Endothelial cell of umbilical vein (primary cell): ENCODE measurements around the gene TIMM10. TPM values are rescaled to one million over a fixed set of nuclear protein-coding genes. Genes with fewer than 3 reads are reported as not detected.

Source experiments
- BruUV-seq: library from RNA; stranded (reverse); fragments of 400-500 nt; replicated peaks from 2 replicates; lab custom pipeline; 2021; lab: Mats Ljungman, UMichigan
- CTCF ChIA-PET: fragments of 300-600, 350-600 bp; sonication (Branson Sonifier 250); formaldehyde crosslinking; loops from one replicate; lab custom pipeline; 2021; ENCODE audit warnings: antibody characterized with exemption, inconsistent platforms; lab: Charles Lee
- POLR2A ChIA-PET: fragments of 300-600, 350-600 bp; sonication (Branson Sonifier 250); formaldehyde crosslinking; loops from one replicate; lab custom pipeline; 2021; ENCODE audit warnings: antibody characterized with exemption, inconsistent platforms; lab: Charles Lee
- DNase-seq: peaks from one replicate; pipeline ENCODE4 v3.0.0-alpha.2; 2011; ENCODE audit warnings: low read depth, low spot score
- FAIRE-seq: peaks from 2 replicates; lab custom pipeline; 2011; peaks lifted over from hg19 to GRCh38; lab: Jason Lieb, UNC
- H2AFZ ChIP-seq: 2 replicates; pipeline ENCODE4 v1.6.0; 2012; ENCODE audit warnings: low read depth, low read length, control low read depth, inconsistent platforms
- H3K27ac ChIP-seq: 2 replicates; pipeline ENCODE4 v1.5.1; 2011; ENCODE audit warnings: low read depth, mild to moderate bottlenecking, control low read depth, low read length, moderate library complexity; ENCODE audit not compliant: insufficient read depth
- H3K27me3 ChIP-seq, 2 experiments: 2 replicates each; pipeline versions ENCODE4 v1.6.0 to v1.6.1; 2011; ENCODE audit warnings: low read length in 2 of 2, mixed read lengths in 1 of 2; ENCODE audit not compliant: control insufficient read depth in 2 of 2, insufficient read depth in 2 of 2
- H3K36me3 ChIP-seq, 2 experiments: 2 replicates in 1 of 2; 3 replicates in 1 of 2; pipeline ENCODE4 v1.5.1; 2011; ENCODE audit warnings: low read length in 2 of 2, mild to moderate bottlenecking in 1 of 2, moderate library complexity in 1 of 2; ENCODE audit not compliant: control insufficient read depth in 2 of 2, insufficient read depth in 2 of 2; ENCODE audit errors: extremely low read depth in 1 of 2
- H3K4me1 ChIP-seq: 3 replicates; pipeline ENCODE4 v1.5.1; 2011; ENCODE audit warnings: mild to moderate bottlenecking, low read length; ENCODE audit not compliant: control insufficient read depth, insufficient read depth; ENCODE audit errors: extremely low read depth
- H3K4me2 ChIP-seq: 2 replicates; pipeline ENCODE4 v1.6.1; 2011; ENCODE audit warnings: low read length, control low read depth, mixed read lengths; ENCODE audit not compliant: insufficient read depth
- H3K4me3 ChIP-seq, 3 experiments: fragments of 200-600 bp in 1 of 3; sonication (generic), shearing (Covaris generic) in 1 of 3; replicated peaks in 1 of 3; 2 replicates each; pipeline ENCODE4 v1.5.1; 2011 to 2016; ENCODE audit warnings: control low read depth in 3 of 3, low read length in 3 of 3, mild to moderate bottlenecking in 2 of 3, inconsistent platforms in 1 of 3, low read depth in 1 of 3, moderate library complexity in 1 of 3; ENCODE audit not compliant: insufficient read depth in 1 of 3
- H3K79me2 ChIP-seq: 2 replicates; pipeline ENCODE4 v1.6.0; 2012; ENCODE audit warnings: low read length, inconsistent platforms; ENCODE audit not compliant: control insufficient read depth, insufficient read depth
- H3K9ac ChIP-seq: replicated peaks from 2 replicates; pipeline ENCODE3; 2011; ENCODE audit warnings: low read length, control low read depth; ENCODE audit not compliant: insufficient read depth; ENCODE audit errors: extremely low read depth
- H3K9me1 ChIP-seq: replicated peaks from 3 replicates; pipeline ENCODE4 v1.6.0; 2011; ENCODE audit warnings: mild to moderate bottlenecking, low read length; ENCODE audit not compliant: control insufficient read depth, insufficient read depth; ENCODE audit errors: extremely low read depth
- H3K9me3 ChIP-seq: replicated peaks from 2 replicates; pipeline ENCODE4 v1.5.1; 2012; ENCODE audit warnings: low read length, inconsistent platforms; ENCODE audit not compliant: control insufficient read depth, insufficient read depth
- H4K20me1 ChIP-seq: replicated peaks from 2 replicates; pipeline ENCODE3; 2011; ENCODE audit warnings: mild to moderate bottlenecking, low read length; ENCODE audit not compliant: control insufficient read depth, insufficient read depth; ENCODE audit errors: extremely low read depth
- EZH2 ChIP-seq: IDR thresholded peaks from 2 replicates; pipeline ENCODE4 v1.6.1; 2012; ENCODE audit warnings: borderline replicate concordance, low read depth, mild to moderate bottlenecking, moderate library complexity, low read length, inconsistent platforms; ENCODE audit not compliant: severe bottlenecking
- FOS ChIP-seq: IDR thresholded peaks from 2 replicates; pipeline ENCODE4 v1.6.1; 2011; ENCODE audit warnings: mild to moderate bottlenecking, low read length, moderate library complexity, borderline replicate concordance; ENCODE audit not compliant: insufficient read depth
- GATA2 ChIP-seq: IDR thresholded peaks from 2 replicates; pipeline ENCODE4 v1.7.0; 2011; ENCODE audit warnings: low read depth, mild to moderate bottlenecking, moderate library complexity, mixed read lengths, low read length; ENCODE audit not compliant: insufficient read length, insufficient read depth
- JUN ChIP-seq: IDR thresholded peaks from 2 replicates; pipeline ENCODE4 v1.6.1; 2011; ENCODE audit warnings: borderline replicate concordance, low read depth; ENCODE audit not compliant: insufficient read length, insufficient read depth
- POLR2A ChIP-seq: IDR thresholded peaks from 2 replicates; pipeline ENCODE4 v1.6.1; 2012; ENCODE audit warnings: low read depth, mild to moderate bottlenecking, control low read depth, low read length
- POLR2AphosphoS5 ChIP-seq: IDR thresholded peaks from 2 replicates; pipeline ENCODE4 v1.6.1; 2012; ENCODE audit warnings: low read depth, mild to moderate bottlenecking, control low read depth, low read length, moderate library complexity; ENCODE audit not compliant: insufficient read depth
- dilution Hi-C: fragments of 300-500 bp; cut with MboI; formaldehyde crosslinking; loops from one replicate; pipeline ENCODE4 v1.15.0; 2019; ENCODE audit warnings: low sequenced_read_pairs; ENCODE audit not compliant: extremely low pct_ligation_motif_present
- intact Hi-C: fragments of 100-400 bp; cut with micrococcal nuclease; formaldehyde crosslinking; loops from one replicate; pipeline ENCODE4 v1.10.0; 2022
- polyA plus RNA-seq, 4 experiments: library from polyadenylated mRNA; depleted of rRNA in 3 of 4; stranded (reverse) in 3 of 4; unstranded in 1 of 4; fragments of >200 nt; gene quantifications; 2 replicates each; pipeline versions ENCODE4 v1.2.1 to v1.2.3, GENCODE V29; 2011 to 2012; ENCODE audit warnings: missing spikeins in 1 of 4
- total RNA-seq: library from RNA; stranded (reverse); gene quantifications from 2 replicates; pipeline ENCODE4 v1.2.3, GENCODE V29; 2021

TIMM10 gene
- total and polyA plus RNA-seq, 2 donors (not counting 3 experiments of a cell fraction or from before 2014, with no cell fraction given) = 64.2 to 128 TPM

DNA sequence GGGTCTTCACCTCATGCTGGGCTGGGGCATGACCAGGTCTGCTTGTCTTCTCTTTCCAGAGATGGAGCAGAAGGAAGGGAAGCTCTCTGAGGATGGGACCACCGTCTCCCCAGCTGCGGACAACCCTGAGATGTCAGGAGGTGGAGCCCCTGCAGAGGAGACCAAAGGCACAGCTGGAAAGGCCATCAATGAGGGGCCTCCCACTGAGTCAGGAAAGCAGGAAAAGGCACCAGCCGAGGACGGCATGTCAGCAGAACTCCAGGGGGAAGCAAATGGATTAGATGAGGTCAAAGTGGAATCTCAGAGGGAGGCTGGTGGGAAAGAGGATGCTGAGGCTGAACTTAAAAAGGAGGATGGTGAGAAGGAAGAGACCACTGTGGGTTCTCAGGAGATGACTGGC, 12.0 kb upstream of the TIMM10 start:
- Histone ChIP-seq H3K9me3 (no peaks in the 10 kb centered on the region), H3K4me3 (no peak overlapping the region), H3K79me2 (no peaks in the 10 kb centered on the region), H4K20me1 (no peaks in the 10 kb centered on the region), H3K4me2 (no peak overlapping the region), H3K27ac (no peak overlapping the region), H3K9me1 (no peaks in the 10 kb centered on the region), H3K4me1 (no peaks in the 10 kb centered on the region), H3K9ac (no peak overlapping the region), H3K36me3 (no peaks in the 10 kb centered on the region), H2AFZ (no peak overlapping the region), H3K27me3 (peaks cover 0 to 4% of the 10 kb centered on the region in 2 experiments)
- ChIA-PET POLR2A (no interaction called here), CTCF (interaction anchor here (1.2 kb wide), 1 partner anchor 102 kb away, joined by 6 read pairs; no protein-coding TSS in a partner anchor)
- FAIRE-seq (no peak), DNase-seq (no peak)
- dilution Hi-C loops = no loop called here
- no TSS peak for BruUV-seq
- intact Hi-C loops = no loop called here
- TF ChIP-seq POLR2A (no peak), JUN (no peak), FOS (no peak), GATA2 (no peak), EZH2 (no peak)

DNA sequence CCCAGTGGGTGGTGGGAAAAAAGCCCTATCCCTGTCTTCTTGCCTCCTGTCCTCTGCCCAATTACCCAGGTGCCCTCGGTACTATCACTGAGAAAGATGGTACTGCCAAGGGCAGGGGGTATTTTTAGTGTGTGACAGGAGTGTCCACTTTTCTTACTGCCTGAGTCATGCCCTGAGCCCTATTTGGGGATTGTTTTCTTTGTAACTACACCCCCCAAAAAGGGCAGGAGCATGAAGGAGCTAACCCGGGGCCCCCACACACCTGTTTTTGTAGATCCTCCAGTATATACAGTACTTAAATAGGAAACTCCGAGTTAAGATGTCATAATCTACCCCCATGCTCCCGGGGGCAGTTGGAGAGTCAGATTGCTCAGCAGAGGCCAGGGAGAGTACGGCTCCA, 10.6 kb upstream of the TIMM10 start:
- DNase-seq = no peak
- H3K36me3 ChIP-seq = no peaks in the 10 kb centered on the region
- H3K27me3 ChIP-seq = peaks cover 0 to 4% of the 10 kb centered on the region in 2 experiments
- no peak overlapping the region for H2AFZ ChIP-seq
- CTCF ChIA-PET = interaction anchor here (1.2 kb wide), 1 partner anchor 103 kb away, joined by 6 read pairs; no protein-coding TSS in a partner anchor
- no peak overlapping the region for H3K27ac ChIP-seq
- intact Hi-C loops = no loop called here
- no TSS peak for BruUV-seq
- no peak overlapping the region for H3K4me3 ChIP-seq
- H4K20me1 ChIP-seq = no peaks in the 10 kb centered on the region
- H3K9ac ChIP-seq = no peak overlapping the region
- H3K4me1 ChIP-seq = no peaks in the 10 kb centered on the region
- no peaks in the 10 kb centered on the region for H3K9me1 ChIP-seq
- dilution Hi-C loops = no loop called here
- H3K4me2 ChIP-seq = no peak overlapping the region
- H3K9me3 ChIP-seq = no peaks in the 10 kb centered on the region
- no peaks in the 10 kb centered on the region for H3K79me2 ChIP-seq
- FAIRE-seq = no peak
- POLR2A ChIA-PET = no interaction called here
- no peak for TF ChIP-seq JUN
- TF ChIP-seq POLR2AphosphoS5 = no peak
